Measurements from ENCODE around the gene LAIR2.

Gene LAIR2, protein sequence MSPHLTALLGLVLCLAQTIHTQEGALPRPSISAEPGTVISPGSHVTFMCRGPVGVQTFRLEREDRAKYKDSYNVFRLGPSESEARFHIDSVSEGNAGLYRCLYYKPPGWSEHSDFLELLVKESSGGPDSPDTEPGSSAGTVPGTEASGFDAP

DNA sequence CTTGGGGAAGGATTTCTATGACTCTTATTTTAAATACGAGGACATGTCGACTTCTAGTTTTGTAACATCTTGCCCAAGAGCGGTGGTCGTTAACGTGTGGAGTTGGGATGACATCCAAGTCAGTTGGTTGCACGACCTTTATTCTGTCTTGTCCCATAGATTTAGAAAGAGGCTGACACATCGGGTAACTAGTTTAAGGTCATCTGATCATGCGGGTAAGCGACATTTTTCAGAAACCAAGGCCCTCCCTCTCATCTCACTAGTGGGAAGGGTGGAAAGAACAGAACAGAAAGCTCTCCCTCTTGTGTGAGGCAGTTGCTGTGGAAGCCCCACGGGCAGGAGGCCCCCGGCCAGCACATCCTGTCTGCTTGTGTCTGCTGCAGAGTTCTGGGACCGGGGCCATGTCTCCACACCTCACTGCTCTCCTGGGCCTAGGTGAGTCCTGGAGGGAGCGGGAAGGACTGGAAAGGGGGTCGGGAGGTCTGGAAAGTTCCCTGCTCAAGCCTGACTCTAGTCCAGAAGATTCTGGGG, at the start of gene LAIR2:
LAIR2 (plus strand) TSS at position 314 of the 531 bp plus-strand sequence; CDS start at position 402, 88 bp downstream.
- DNase-seq, result no peak

DNA sequence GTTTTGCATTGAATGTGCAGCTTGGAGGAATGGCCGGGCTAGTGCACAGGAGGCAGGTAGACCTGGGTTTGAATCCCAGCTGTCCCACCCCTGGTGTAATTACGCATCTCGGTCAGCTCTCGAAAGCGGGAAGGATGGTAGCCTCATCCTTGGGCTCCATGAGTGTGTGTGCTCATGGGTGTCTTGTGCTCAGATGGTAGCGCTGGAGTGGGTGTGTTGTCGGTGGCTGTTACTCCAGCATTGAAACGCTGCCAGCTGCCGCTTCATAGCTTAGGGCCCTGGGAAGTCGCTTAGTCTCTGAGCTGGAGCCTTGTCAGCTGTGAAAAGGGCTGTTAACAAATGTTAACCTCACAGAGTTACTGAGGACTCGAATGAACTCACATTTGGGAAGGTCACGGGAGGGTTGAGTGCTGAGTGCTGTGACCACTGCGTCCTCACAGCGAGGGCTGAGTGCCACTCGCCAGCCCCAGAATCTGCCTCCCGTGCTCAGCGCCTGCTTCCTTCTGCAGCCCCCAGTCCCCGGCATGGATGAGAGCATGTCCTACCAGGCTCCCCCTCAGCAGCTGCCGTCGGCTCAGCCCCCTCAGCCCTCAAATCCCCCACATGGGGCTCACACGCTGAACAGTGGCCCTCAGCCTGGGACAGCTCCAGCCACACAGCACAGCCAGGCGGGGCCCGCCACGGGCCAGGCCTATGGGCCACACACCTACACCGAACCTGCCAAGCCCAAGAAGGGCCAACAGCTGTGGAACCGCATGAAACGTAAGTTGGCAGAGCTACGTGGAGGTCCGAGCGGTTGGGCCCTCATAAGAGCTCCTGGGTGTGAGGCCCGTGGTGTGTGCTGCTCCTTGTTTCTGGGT, 48.5 kb upstream of the LAIR2 start:
- DNase-seq, result no peak

DNA sequence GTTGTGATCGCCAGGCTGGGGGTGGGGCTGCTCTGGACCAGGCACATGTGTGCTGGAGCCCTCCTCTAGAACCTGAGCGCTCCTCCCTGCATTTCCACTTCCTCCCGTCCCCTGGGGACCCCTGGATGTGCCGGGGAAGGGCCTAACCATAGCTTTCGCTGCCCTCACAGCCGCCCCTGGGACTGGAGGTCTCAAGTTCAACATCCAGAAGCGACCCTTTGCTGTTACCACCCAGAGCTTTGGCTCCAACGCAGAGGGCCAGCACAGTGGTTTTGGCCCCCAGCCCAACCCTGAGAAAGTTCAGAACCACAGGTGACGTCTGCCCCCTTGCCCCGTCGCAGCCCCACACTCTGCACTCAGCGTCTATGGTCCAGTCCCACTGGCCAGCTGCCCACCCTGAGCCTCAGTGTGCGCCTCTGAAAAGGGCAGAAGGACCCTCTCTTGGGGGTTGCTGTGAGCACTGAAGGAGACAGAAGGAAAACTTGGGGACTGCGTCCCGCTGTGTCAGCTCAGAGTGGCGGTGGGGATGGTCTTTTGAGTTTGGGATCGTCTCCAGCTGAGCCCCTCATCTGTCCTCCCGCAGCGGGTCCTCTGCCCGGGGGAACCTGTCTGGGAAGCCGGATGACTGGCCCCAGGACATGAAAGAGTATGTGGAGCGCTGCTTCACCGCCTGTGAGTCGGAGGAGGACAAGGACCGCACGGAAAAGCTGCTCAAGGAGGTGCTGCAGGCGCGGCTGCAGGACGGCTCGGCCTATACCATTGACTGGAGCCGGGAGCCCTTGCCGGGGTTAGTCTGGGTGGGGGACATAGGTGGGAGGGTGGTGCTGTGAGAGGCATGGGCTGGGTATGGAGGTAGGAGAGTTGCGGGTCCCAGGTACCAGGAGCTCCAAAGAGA, 47.6 kb upstream of the LAIR2 start:
- no peak for DNase-seq

DNA sequence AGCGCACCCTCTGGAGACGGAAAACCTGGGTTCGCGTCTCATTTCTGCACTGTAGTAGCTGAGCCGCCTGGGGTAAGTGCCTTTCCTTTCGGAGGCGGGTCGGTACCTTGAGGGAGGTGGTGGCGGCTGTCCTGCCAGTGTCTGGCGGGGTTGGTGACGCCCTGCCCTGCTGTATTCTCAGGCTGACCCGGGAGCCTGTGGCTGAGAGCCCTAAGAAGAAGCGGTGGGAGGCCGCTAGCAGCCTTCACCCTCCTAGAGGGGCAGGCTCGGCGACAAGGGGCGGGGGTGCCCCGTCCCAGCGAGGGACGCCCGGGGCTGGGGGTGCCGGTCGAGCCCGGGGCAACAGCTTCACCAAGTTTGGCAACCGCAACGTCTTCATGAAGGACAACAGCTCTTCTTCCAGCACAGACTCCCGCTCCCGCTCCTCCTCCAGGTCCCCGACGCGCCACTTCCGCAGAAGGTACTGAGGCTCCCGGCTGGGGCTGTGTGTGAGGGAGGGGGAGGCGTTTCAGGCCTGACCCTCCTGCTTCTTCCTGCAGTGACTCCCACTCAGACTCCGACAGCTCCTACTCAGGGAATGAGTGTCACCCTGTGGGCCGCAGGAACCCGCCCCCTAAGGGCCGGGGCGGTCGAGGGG, 46.7 kb upstream of the LAIR2 start:
- no peak for DNase-seq

DNA sequence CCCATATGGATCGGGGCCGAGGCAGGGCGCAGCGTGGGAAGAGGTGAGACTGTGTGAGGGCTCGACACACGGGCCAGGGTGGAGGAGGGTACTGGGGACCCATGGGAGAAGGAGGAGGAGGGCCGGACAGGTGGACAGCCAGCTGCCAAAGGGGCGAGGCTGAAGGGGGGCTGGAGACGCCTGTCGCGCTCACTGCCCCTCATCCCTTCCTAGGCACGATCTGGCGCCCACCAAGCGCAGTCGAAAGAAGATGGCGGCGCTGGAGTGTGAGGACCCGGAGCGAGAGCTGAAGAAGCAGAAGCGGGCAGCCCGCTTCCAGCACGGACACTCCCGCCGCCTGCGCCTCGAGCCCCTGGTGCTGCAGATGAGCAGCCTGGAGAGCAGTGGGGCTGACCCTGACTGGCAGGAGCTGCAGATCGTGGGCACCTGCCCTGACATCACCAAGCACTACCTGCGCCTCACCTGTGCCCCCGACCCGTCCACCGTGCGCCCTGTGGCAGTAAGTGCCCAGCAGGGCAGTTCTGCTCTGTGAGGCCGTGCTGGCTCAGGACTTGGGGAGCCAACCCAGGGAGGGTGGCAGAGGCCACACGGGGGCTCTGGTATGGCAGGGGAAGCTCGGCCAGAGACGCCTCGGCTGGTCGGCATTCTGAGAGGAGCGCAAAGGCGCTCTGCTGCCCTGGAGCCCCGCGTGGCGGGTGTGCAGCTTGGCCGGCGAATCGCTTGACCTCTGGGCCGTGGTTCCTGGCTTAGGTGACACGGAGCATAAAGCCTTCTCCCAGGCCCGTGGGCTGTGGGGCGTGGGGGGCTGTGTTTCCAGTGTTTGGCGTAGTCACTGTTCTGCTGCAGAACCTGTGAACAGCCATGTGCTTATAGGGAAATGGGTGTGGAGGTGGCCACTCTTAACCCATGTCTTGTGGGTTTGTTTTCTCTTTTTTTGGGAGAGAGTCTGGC, 45.9 kb upstream of the LAIR2 start:
- no peak for DNase-seq

DNA sequence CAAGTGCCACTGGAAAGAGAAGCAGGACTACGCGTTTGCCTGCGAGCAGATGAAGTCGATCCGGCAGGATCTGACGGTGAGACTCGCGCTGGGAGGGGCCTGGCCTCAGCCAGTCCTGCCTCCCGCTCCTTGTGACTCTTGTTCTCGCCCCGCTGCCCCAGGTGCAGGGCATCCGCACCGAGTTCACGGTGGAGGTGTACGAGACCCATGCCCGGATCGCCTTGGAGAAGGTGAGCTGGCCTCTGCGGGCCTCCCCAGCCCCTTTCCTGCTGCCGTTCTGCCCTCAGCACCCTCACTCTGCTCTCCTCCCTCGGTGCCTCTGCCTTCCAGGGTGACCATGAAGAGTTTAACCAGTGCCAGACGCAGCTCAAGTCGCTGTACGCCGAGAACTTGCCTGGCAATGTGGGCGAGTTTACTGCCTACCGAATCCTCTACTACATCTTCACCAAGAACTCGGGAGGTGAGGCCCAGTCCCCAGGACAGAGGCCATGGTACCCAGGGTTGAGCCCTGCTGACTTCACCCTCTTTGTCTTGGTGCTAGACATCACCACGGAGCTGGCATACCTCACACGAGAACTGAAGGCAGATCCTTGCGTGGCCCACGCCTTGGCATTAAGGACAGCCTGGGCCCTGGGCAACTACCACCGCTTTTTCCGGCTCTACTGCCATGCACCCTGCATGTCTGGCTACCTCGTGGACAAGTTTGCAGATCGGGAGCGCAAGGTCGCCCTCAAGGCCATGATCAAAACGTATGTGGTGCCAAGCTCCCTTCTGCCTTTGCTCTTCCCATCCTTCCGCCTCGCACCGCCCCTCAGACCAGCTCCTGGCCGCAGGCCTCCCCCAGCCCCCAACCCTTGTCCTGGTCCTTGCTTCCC, 44.6 kb upstream of the LAIR2 start:
- DNase-seq, result no peak

DNA sequence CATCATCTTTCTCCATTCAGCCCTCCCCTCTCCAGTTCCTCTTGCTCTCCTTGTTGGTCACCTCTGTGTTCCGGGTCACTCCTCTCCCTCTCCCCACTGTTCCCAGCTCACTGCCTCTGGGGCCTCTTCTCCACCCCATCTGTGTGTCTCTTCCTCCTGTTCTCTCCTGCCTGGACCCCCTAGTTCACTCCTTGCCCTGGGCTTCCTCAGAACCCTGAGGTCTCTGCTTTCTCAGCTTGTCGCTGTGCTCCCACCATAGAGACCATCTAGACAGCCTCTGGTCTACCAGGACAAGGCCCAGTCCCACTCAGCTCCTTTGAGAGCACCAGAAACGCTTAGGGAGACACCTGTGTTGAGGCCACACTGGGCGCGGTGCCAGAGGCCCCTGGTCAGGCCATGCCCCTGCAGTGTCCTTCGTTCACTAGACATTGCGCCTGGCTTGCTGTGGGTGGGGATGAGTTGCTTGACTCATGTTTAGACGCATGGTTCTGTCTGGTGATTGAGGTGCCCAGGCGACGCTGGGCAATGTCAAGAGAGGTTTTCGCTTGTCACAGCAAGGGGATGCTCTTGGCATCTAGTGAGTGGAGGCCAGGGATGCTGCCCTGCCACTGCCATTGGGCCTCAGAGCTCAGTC, 43.9 kb upstream of the LAIR2 start:
- no peak for DNase-seq

DNA sequence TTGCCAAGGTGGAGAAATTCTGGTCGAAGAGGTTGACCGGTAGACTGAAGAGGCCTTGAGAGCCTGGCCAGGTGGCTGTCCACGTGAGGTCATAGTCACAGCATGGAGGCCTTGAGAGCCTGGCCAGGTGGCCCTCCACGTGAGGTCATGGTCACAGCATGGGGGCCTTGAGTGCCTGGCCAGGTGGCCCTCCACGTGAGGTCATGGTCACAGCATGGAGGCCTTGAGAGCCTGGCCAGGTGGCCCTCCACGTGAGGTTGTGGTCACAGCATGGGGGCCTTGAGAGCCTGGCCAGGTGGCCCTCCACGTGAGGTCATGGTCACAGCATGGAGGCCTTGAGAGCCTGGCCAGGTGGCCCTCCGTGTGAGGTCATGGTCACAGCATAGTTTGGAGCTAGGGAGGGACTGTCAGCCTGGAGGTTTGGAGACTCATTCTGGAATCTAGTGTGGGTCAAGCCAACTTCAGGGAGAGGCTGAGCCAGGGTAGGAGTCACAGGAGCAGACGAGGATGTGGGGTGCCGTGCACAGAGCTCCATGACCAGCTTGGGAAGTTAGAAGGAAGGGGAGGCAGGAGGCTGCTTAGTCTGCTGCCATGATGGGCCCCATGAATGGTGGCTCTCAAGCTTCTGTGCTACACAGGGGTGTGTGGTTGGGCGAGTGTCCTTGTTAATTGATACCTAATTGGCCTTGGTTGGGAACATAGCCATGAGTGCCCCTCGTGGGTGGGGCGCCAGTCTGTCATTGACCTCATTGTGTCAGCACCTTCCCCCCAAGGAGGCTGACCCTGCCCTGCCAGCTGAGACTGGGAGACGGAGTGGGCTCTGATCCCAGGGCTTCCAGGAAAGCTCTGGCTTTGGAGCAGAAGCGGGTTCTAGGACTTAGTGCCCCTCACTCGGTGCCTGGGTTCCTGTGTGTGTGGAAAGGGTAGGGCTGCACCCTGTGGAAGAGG, 43.1 kb upstream of the LAIR2 start:
- no peak for DNase-seq

DNA sequence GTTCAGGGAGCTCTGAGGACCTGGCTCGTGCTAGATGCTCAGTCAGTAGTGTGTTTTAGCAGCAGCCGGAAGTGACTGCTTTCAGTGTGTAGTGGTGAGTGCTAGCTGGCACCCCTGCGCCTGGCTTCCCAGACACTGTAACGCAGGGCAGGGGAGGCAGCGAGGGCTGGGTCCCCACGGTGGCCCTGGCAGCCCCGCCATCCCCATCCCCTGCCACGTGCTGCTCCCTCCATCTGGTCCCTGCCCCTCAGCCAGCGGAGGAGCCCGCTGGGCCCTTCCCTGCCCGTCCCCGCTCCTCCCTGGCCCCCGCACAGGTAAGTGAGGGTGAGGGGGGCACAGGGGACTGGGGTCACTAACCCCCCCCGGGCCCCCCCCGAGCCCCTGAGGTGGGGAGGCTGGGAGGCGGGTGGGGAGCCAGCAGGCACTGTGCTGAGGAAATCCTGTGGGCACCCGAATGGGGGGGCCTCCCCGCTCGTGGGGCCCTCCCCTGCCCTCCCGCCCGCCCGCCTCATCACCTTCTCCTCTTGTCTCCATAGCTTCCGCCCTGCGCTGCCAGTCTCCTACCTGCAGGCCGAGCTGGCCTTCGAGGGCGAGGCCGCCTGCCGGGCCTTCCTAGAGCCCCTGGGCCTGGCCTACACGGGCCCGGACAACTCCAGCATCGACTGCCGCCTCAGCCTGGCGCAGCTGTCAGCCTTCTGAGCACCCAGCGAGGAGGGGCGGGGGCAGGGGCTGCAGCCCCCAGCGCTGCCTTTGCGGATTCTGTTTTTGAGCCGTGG, 42.2 kb upstream of the LAIR2 start:
- no peak for DNase-seq

DNA sequence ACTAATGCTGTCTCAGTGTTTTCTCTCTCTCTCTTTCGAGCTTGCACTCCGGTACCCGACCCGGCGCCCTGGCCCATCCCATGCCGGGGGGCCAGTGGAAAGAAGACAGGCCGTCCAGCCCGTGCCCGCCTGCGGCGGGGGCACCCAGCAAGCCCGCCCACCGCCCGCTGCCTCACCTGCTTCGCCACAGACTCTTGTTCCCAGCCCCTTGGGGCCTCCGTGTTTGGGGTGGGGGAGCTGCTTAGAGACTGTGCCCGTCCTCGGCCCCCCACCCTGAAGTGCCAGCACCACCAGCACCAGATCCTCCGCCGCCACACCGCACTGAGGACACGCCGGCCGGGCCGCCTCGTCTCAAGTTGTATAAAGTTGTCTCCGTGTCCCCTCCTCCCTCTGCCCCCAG, 41.4 kb upstream of the LAIR2 start:
- no peak for DNase-seq

DNA sequence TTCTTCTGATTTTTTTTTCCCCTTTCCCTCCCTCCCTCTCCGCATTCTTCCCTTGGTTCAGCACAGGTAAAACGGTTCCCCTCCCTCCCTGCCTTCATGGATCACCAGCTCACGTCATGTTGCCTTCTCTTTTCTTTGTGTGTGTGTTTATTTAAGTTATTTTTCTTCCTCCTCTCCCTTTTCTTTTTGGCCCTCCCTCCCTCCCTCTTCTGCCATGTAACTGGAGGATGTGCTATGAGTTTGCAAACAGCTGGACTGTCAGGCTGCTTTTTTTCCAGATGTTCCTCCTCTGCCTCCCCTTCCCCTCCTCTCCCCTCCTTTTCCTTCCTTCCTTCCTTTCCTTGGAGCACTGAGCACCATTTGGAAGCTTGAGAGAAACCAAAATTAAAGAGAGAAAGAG, 41.0 kb upstream of the LAIR2 start:
- DNase-seq, result no peak

DNA sequence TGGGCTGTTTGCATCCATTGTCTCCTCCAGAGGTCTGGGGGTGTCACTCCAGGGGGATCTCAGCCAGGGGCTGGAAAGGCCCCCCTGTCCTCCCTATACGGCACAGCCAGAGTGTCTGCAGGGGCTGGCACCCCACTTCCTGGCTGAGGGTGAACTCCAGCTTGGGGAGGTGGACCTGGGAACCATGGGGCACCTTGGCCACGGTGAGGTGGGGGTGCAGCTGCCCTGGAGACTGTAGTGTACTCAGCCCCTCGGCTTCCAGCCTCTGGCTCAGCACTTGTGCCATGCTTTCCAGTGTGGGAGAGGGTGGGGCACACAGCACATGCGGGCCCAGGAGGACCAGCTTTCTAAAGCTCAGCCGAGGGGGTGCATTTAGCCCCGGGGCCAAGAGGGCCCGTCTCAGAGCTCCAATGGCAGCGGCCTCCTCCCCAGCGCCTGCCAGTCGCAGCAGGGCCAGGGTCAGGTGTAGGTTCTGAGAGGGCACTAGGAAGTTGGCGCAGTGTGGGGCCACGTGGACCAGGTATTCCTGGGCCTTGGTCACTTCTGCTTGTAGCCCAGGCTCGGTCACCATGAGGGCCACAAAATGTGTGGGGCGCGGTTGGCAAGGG, 40.5 kb upstream of the LAIR2 start:
- DNase-seq, result no peak

DNA sequence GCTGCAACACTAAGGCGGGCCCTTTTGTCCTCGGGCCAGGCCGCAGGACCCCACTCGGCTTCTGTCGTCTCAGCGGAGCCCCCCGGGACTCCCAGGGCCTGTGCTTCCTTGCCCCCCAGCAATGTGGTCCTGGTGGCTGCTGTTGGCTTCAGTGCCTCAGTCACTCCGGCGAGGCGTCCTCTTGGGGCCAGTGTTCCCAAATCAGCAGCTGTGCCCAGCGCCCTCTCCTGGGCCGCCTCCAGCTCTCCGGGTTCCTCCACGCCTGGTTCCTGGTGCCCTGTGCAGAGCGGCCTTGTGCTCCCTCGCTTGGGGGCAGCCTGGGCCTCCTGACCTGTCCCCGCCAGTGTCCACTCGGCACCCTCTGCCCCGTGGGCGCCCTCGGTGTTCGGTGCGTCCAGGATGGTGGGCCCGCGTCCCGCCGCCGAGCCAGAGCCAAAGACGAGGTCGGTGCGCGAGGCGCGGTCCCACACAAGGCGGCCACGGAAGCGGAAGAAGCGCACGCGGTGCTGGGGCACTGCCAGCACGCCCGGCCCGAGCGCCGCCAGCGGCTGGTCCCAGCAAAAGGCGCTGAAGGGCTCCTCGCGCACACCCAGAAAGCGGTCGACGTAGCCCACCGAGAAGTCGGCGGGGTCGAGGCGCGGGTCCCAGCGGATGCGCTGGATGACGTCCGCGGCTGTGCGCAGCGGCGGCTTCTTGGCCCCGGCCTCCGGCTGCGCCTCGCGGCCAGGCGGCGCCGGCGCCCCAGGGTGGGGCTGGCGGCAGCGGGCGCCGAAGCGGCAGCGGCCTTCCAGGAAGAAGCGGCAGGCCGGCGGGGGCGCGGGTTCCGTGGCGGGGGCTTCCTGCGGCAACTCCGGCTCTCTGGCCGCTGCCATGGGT, 39.7 kb upstream of the LAIR2 start:
- DNase-seq, result no peak

DNA sequence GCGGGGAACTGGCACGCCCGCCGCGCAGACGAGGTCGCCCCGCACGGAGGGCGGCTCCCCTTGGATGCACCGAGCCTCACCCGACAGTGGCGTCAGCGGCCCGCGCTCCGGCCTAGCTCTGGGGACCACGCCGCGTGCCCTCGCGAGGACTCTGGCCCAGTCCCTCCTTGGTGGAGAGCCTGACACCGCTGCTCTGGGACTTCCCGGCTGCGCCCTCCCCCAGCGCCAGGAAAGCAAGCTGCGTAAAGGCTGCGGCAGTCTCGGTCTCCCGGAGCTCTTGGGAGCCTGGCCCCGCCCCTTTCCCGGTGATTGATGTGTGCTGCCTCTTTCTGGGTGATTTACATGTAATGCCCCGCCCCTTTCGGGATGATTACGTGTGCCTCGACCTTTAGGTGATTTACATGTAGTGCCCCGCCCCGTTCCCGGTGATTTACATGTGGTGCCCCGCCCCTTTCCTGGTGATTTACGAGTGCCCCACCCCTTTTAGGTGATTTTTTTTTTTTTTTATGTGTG, 39.0 kb upstream of the LAIR2 start, which contains the start of gene LENG9:
LENG9 (minus strand) TSS at position 248 of the 513 bp plus-strand sequence. CDS start 252 bp downstream, outside the sequence.
- DNase-seq, result peak; percentile 61 to 70

DNA sequence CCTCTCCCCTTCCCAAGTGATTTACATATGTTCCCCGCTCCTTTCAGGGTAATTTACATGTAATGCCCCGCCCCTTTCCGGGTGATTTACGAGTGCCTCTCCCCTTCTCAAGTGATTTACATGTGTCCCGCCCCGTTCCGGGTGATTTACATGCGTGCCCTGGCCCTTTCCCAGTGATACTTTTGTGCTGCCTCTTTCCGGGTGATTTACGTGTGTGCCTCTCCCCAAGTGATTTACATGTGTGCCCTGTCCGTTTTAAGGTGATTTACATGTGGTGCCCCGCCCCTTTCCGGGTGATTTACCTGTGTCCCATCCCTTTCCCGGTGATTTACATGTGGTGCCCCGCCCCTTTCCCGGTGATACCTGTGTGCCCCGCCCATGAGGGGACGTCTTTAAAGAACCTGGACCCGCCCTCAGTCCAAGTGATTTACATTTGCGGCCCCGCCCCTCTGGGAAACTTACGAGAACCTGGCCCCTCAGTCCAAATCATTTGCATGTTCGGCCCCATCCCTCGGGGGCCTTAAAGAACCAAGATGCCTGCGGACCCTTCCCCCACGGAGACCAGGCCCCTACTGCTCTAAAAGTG, 38.5 kb upstream of the LAIR2 start:
- peak; percentile 38 to 44 for DNase-seq

Data from cerebellar nuclear complex (tissue), 1 donor.